Measurements from ENCODE around the gene ZBTB32. TPM values are rescaled to one million over a fixed set of nuclear protein-coding genes. Genes with fewer than 3 reads are reported as not detected.

The ZBTB32 gene
- total RNA-seq, 8 experiments from 2014 or later, result 0.43 to 34.3 (median 2.2) TPM

GRCh38 chr19:35708391-35708790 lies 4.0 kb downstream of the ZBTB32 start:
- in situ Hi-C loops (cut with MboI; ENCODE audit: low pct_unique_long_range_greater_than_20kb in 2 of 9, low sequenced_read_pairs in 9 of 9, unreplicated experiment in 9 of 9), result no loop called here
- Histone ChIP-seq H3K4me1 (replicated peaks in 1 of 2) (no peaks in the 10 kb centered on the region), H3K4me3 (no peak overlapping the region), H3K27ac (no peak overlapping the region)
- ATAC-seq (replicated peaks in 6 of 8), result no peak
- 67 to 83% (median 73%) methylated on average over 1 of the region's 1 CpG; no CpG with 5 or more reads in 6 of the 10 experiments for WGBS, 10 experiments

GRCh38 chr19:35710784-35711723 lies 6.7 kb downstream of the ZBTB32 start:
- H3K4me1 ChIP-seq (replicated peaks in 1 of 2), result peaks cover 8 to 10% of the 10 kb centered on the region in 2 donors
- H3K27ac ChIP-seq, result no peak overlapping the region
- WGBS, 10 experiments, result 0 to 67% (median 4%) methylated on average over 1 to 7 of the region's 13 CpGs; no CpG with 5 or more reads in 3 of the 10 experiments
- in situ Hi-C loops (cut with MboI; ENCODE audit: low pct_unique_long_range_greater_than_20kb in 2 of 9, low sequenced_read_pairs in 9 of 9, unreplicated experiment in 9 of 9), result no loop called here
- ATAC-seq (replicated peaks in 6 of 8), result peak in 6 of 8 experiments; percentile 11 to 97 (median 45)
- no peak overlapping the region for H3K4me3 ChIP-seq

GRCh38 chr19:35712567-35713505 lies 8.5 kb downstream of the ZBTB32 start:
- ATAC-seq (replicated peaks in 6 of 8), result peak in 2 of 8 experiments; percentile 2 to 5
- H3K4me3 ChIP-seq, result no peak overlapping the region
- in situ Hi-C loops (cut with MboI; ENCODE audit: low pct_unique_long_range_greater_than_20kb in 2 of 9, low sequenced_read_pairs in 9 of 9, unreplicated experiment in 9 of 9), result no loop called here
- 0 to 100% (median 52%) methylated on average over 1 to 9 of the region's 11 CpGs; no CpG with 5 or more reads in 1 of the 10 experiments for WGBS, 10 experiments
- no peak overlapping the region for H3K27ac ChIP-seq
- H3K4me1 ChIP-seq (replicated peaks in 1 of 2), result peaks cover 8 to 11% of the 10 kb centered on the region in 2 donors

GRCh38 chr19:35713506-35713850 lies 9.1 kb downstream of the ZBTB32 start:
- in situ Hi-C loops (cut with MboI; ENCODE audit: low pct_unique_long_range_greater_than_20kb in 2 of 9, low sequenced_read_pairs in 9 of 9, unreplicated experiment in 9 of 9), result no loop called here
- Histone ChIP-seq H3K4me1 (replicated peaks in 1 of 2) (peaks cover 8 to 11% of the 10 kb centered on the region in 2 donors), H3K4me3 (no peak overlapping the region), H3K27ac (no peak overlapping the region)
- no peak for ATAC-seq (replicated peaks in 6 of 8)
- WGBS, 10 experiments, result 0 to 80% (median 31%) methylated on average over 1 to 2 of the region's 2 CpGs; no CpG with 5 or more reads in 5 of the 10 experiments

GRCh38 chr19:35713904-35714495 lies 9.6 kb downstream of the ZBTB32 start:
- Histone ChIP-seq H3K27ac (no peak overlapping the region), H3K4me1 (replicated peaks in 1 of 2) (peaks cover 10 to 12% of the 10 kb centered on the region in 2 donors), H3K4me3 (no peak overlapping the region)
- in situ Hi-C loops (cut with MboI; ENCODE audit: low pct_unique_long_range_greater_than_20kb in 2 of 9, low sequenced_read_pairs in 9 of 9, unreplicated experiment in 9 of 9), result no loop called here
- ATAC-seq (replicated peaks in 6 of 8), result no peak
- 33 to 100% (median 88%) methylated on average over 1 to 10 of the region's 12 CpGs; no CpG with 5 or more reads in 1 of the 10 experiments for WGBS, 10 experiments

- in situ Hi-C loops (cut with MboI; ENCODE audit: low pct_unique_long_range_greater_than_20kb in 2 of 9, low sequenced_read_pairs in 9 of 9, unreplicated experiment in 9 of 9), result no loop called here
- peaks cover 16 to 17% of the 10 kb centered on the region in 2 donors for H3K4me1 ChIP-seq (replicated peaks in 1 of 2)
- WGBS, 10 experiments, result 40 to 90% (median 69%) methylated on average over 1 to 6 of the region's 14 CpGs; no CpG with 5 or more reads in 2 of the 10 experiments
- H3K27ac ChIP-seq, result no peak overlapping the region
- ATAC-seq (replicated peaks in 6 of 8), result no peak
- no peak overlapping the region for H3K4me3 ChIP-seq
Measured at GRCh38 chr19:35714601-35715354, 10.4 kb downstream of the ZBTB32 start.

GRCh38 chr19:35715355-35715809 lies 11.0 kb downstream of the ZBTB32 start:
- in situ Hi-C loops (cut with MboI; ENCODE audit: low pct_unique_long_range_greater_than_20kb in 2 of 9, low sequenced_read_pairs in 9 of 9, unreplicated experiment in 9 of 9), result no loop called here
- Histone ChIP-seq H3K4me1 (replicated peaks in 1 of 2) (peaks cover 16 to 17% of the 10 kb centered on the region in 2 donors), H3K4me3 (peak overlapping the region in 2 of 5 donors; percentile 60 to 86), H3K27ac (peak overlapping the region in 1 of 2 donors; percentile 81)
- no peak for ATAC-seq (replicated peaks in 6 of 8)
- 71 to 93% (median 80%) methylated on average over 1 to 3 of the region's 7 CpGs; no CpG with 5 or more reads in 7 of the 10 experiments for WGBS, 10 experiments

GRCh38 chr19:35715981-35716800 lies 11.8 kb downstream of the ZBTB32 start:
- peak; percentile 4 to 27 (median 25) for ATAC-seq (replicated peaks in 6 of 8)
- in situ Hi-C loops (cut with MboI; ENCODE audit: low pct_unique_long_range_greater_than_20kb in 2 of 9, low sequenced_read_pairs in 9 of 9, unreplicated experiment in 9 of 9), result no loop called here
- H3K27ac ChIP-seq, result peak overlapping the region; percentile 45 to 81
- H3K4me3 ChIP-seq, result peak overlapping the region; percentile 39 to 91 (median 62)
- 0 to 9% (median 2%) methylated on average over 1 to 18 of the region's 52 CpGs; no CpG with 5 or more reads in 2 of the 10 experiments for WGBS, 10 experiments
- peaks cover 16 to 17% of the 10 kb centered on the region in 2 donors for H3K4me1 ChIP-seq (replicated peaks in 1 of 2)

GRCh38 chr19:35716801-35717664 lies 12.7 kb downstream of the ZBTB32 start:
- peak overlapping the region; percentile 39 to 91 (median 62) for H3K4me3 ChIP-seq
- peaks cover 16 to 17% of the 10 kb centered on the region in 2 donors for H3K4me1 ChIP-seq (replicated peaks in 1 of 2)
- peak; percentile 51 to 88 (median 84) for ATAC-seq (replicated peaks in 6 of 8)
- in situ Hi-C loops (cut with MboI; ENCODE audit: low pct_unique_long_range_greater_than_20kb in 2 of 9, low sequenced_read_pairs in 9 of 9, unreplicated experiment in 9 of 9), result no loop called here
- 0 to 4% (median 0%) methylated on average over 1 to 22 of the region's 77 CpGs; no CpG with 5 or more reads in 2 of the 10 experiments for WGBS, 10 experiments
- H3K27ac ChIP-seq, result peak overlapping the region; percentile 81 to 94

- no CpG with 5 or more reads among the region's 109 CpGs for WGBS, 10 experiments
- in situ Hi-C loops (cut with MboI; ENCODE audit: low pct_unique_long_range_greater_than_20kb in 2 of 9, low sequenced_read_pairs in 9 of 9, unreplicated experiment in 9 of 9), result no loop called here
Measured at GRCh38 chr19:35717665-35718344, 13.4 kb downstream of the ZBTB32 start, which contains the start of gene KMT2B. Gene KMT2B (plus strand): TSS chr19:35718003. CDS start chr19:35718019, 16 bp downstream.

More at GRCh38 chr19:35717665-35718344, 13.4 kb downstream of the ZBTB32 start, which contains the start of gene KMT2B:
- H3K4me3 ChIP-seq, result peak within 1 kb of the TSS; percentile 39 to 91 (median 62)
- peak in 7 of 8 experiments; percentile 0 to 74 (median 28) for ATAC-seq (replicated peaks in 6 of 8)
- H3K4me1 ChIP-seq (replicated peaks in 1 of 2), result peaks cover 16 to 17% of the 10 kb centered on the region in 2 donors
- H3K27ac ChIP-seq, result peak within 1 kb of the TSS; percentile 81 to 94

Data from motor neuron (in vitro differentiated cells).